Activated CD8-positive, alpha-beta T cell treated with anti-CD3 and anti-CD28 coated beads, Interleukin-2, amount 10 ng/mL, durations not matched to agents 7 days and 5 days (primary cell): Measurements from ENCODE around the gene SPPL3. TPM values are rescaled to one million over a fixed set of nuclear protein-coding genes. Genes with fewer than 3 reads are reported as not detected.
"Not testable (repeated sequence)": the region's sequence is repeated elsewhere in the genome, so short reads cannot be mapped to it uniquely, and the experiment has no call there.

Source experiments
- ATAC-seq: fragments of 150-1000 bp; cut with Tn5 transposase; one replicate; pipeline ENCODE4 v1.10.0; 2021; ENCODE audit warnings: moderate library complexity
- CTCF ChIA-PET: fragments of 350-600 bp; sonication (Branson Sonifier 250); formaldehyde crosslinking; loops from one replicate; lab custom pipeline; 2021; ENCODE audit warnings: antibody characterized with exemption; lab: Charles Lee
- POLR2A ChIA-PET: fragments of 350-600 bp; sonication (Branson Sonifier 250); formaldehyde crosslinking; loops from one replicate; lab custom pipeline; 2021; ENCODE audit warnings: antibody characterized with exemption; lab: Charles Lee
- DNase-seq: peaks from one replicate; pipeline ENCODE4 v3.0.0-alpha.2; 2020
- H3K27ac Mint-ChIP-seq: one replicate; pipeline ENCODE4 v1.8.0; 2021; ENCODE audit warnings: mild to moderate bottlenecking, mixed read lengths
- H3K27me3 Mint-ChIP-seq: one replicate; pipeline ENCODE4 v1.8.0; 2021; ENCODE audit warnings: low read depth, mixed read lengths
- H3K36me3 Mint-ChIP-seq: one replicate; pipeline ENCODE4 v1.8.0; 2021; ENCODE audit warnings: low read depth, mixed read lengths
- H3K4me1 Mint-ChIP-seq: one replicate; pipeline ENCODE4 v1.8.0; 2021; ENCODE audit warnings: low read depth, mixed read lengths
- H3K4me3 Mint-ChIP-seq: one replicate; pipeline ENCODE4 v1.8.0; 2021; ENCODE audit warnings: mild to moderate bottlenecking, mixed read lengths
- H3K9me3 Mint-ChIP-seq: one replicate; pipeline ENCODE4 v1.8.0; 2022; ENCODE audit warnings: mixed read lengths; ENCODE audit not compliant: insufficient read depth
- total RNA-seq, 2 experiments: library from RNA; stranded (reverse); gene quantifications; one replicate each; pipeline ENCODE4 v1.2.3, GENCODE V29; 2021

The SPPL3 gene
- total RNA-seq, 2 experiments from 2014 or later, result 23.3 to 27.8 TPM

- ChIA-PET CTCF (interaction anchor here (0.7 kb wide), 1 partner anchor 13 kb away, joined by 3 read pairs; no protein-coding TSS in a partner anchor), POLR2A (no interaction called here)
- H3K36me3 Mint-ChIP-seq, result no peaks in the 10 kb centered on the region
- H3K9me3 Mint-ChIP-seq, result peaks cover 10% of the 10 kb centered on the region
- no peak overlapping the region for H3K4me3 Mint-ChIP-seq
- no peak overlapping the region for H3K27ac Mint-ChIP-seq
- no peaks in the 10 kb centered on the region for H3K27me3 Mint-ChIP-seq
- no peaks in the 10 kb centered on the region for H3K4me1 Mint-ChIP-seq
- no peak for DNase-seq
- no peak for ATAC-seq
Measured at GRCh38 chr12:120917748-120918147, 13.6 kb upstream of the SPPL3 start.

DNA sequence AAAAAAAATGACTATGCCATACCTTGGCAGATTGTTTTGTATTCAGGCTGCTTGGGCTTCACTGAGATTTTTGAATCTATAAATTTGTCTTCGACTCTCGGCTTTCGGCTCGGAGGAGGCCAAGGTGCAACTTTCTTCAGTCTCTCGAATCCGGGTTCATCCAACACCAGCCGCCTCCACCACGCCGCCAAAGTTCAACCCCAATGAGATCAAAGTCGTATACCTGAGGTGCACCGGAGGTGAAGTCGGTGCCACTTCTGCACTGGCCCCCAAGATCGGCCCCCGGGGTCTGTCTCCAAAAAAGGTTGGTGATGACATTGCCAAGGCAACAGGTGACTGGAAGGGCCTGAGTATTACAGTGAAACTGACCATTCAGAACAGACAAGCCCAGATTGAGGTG, 12.4 kb upstream of the SPPL3 start:
- no peaks in the 10 kb centered on the region for H3K27me3 Mint-ChIP-seq
- ChIA-PET POLR2A (no interaction called here), CTCF (no interaction called here)
- H3K27ac Mint-ChIP-seq, result no peak overlapping the region
- DNase-seq, result no peak
- ATAC-seq, result no peak
- H3K36me3 Mint-ChIP-seq, result no peaks in the 10 kb centered on the region
- peaks cover 10% of the 10 kb centered on the region for H3K9me3 Mint-ChIP-seq
- no peak overlapping the region for H3K4me3 Mint-ChIP-seq
- no peaks in the 10 kb centered on the region for H3K4me1 Mint-ChIP-seq

DNA sequence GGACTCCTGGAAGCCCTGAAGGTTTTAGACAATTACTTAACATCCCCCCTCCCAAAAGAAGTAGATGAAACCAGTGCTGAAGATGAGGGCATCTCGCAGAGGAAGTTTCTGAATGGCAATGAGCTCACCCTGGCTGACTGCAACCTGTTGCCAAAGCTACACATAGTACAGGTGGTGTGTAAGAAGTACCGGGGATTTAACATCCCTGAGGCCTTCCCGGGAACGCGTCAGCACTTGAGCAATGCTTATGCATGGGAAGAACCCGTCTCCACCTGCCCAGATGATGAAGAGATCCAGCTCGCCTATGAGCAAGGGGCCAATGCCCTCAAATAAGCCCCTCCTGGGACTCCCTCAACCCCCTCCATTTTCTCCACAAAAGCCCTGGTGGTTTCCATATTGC, 10.6 kb upstream of the SPPL3 start:
- no peaks in the 10 kb centered on the region for H3K27me3 Mint-ChIP-seq
- DNase-seq, result no peak
- H3K4me1 Mint-ChIP-seq, result no peaks in the 10 kb centered on the region
- no peak overlapping the region for H3K27ac Mint-ChIP-seq
- peaks cover 10% of the 10 kb centered on the region for H3K9me3 Mint-ChIP-seq
- H3K36me3 Mint-ChIP-seq, result no peaks in the 10 kb centered on the region
- ATAC-seq, result no peak
- no peak overlapping the region for H3K4me3 Mint-ChIP-seq
- ChIA-PET CTCF (no interaction called here), POLR2A (interaction anchor here (0.6 kb wide), 1 partner anchor 11 kb away, joined by 3 read pairs; the partner anchor contains the start of gene SPPL3)

DNA sequence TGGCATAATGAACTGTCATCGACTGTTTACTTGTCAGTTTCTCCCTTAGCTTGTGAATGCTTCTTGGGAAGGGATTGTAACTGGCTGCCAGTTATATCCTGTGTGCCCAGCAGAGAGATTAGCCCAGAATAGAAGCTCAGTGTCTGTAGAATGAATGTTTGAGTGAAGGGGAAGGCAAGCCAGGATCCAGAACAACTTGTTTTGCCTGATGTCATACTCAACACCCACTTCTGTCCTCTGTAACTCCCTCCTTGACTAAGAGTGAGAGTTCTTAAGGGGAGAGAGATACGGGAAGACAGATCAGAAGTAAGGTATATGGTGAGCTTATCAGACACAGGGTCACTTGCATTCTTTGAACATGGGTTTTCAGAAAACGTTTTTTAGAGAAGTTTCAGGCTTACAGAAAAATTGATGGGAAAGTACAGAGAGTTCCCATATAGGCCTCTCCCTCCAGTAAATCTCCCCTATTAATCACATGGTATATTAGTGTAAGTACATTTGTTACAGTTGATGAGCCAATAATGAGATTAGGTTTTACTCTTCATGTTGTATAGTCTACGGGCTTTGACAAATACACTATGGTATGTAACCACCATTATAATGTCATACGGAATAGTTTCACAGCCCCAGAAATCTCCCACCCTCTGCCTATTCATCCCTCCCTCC, 5.6 kb upstream of the SPPL3 start:
- Mint-ChIP-seq H3K27me3 (peaks cover 2% of the 10 kb centered on the region), H3K4me3 (no peak overlapping the region), H3K9me3 (no peaks in the 10 kb centered on the region), H3K4me1 (peaks cover 2% of the 10 kb centered on the region), H3K27ac (no peak overlapping the region), H3K36me3 (no peaks in the 10 kb centered on the region)
- CTCF ChIA-PET, result interaction anchor here (0.8 to 1.7 kb wide), 3 partner anchors 24 to 62 kb away, joined by 3 to 4 read pairs (median 4); no protein-coding TSS in a partner anchor
- POLR2A ChIA-PET, result no interaction called here
- ATAC-seq, result no peak
- DNase-seq, result no peak

DNA sequence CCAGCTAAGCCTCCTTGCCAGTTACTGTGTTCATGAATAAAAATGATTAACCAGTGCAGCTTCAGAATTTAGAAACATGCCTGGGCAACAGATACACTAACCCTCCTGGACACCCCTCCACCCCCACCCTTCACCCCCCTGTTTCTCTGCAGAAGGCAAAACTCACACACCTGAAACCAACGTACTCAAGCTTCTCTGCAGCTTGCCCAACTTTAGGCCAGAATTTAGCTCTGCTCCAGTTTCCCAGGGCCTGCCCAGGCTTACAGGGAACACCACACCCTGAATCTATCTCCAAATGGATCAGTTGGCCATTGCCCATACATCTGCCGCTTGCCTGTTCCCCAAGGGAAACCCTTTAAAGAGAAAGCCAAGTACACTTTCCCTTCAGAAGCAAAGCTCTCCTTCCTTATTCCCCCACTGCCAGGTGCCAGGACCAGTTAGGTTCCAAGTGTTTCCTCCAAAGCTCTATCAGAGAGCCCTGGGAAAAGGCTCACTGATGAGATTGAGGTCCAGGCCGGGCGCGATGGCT, 1.8 kb upstream of the SPPL3 start:
- ATAC-seq (no peak), DNase-seq (no peak)
- H3K4me3 Mint-ChIP-seq, result no peak overlapping the region
- ChIA-PET CTCF (no interaction called here), POLR2A (interaction anchor here (2.3 to 5.4 kb wide), 2 partner anchors 18 to 28 kb away, joined by 5 to 50 read pairs; no protein-coding TSS in a partner anchor)
- no peak overlapping the region for H3K27ac Mint-ChIP-seq
- H3K9me3 Mint-ChIP-seq, result no peaks in the 10 kb centered on the region
- H3K27me3 Mint-ChIP-seq, result peaks cover 2% of the 10 kb centered on the region
- peaks cover 4% of the 10 kb centered on the region for H3K36me3 Mint-ChIP-seq
- H3K4me1 Mint-ChIP-seq, result peaks cover 27% of the 10 kb centered on the region

- Mint-ChIP-seq H3K4me3 (peak overlapping the region; percentile 99), H3K27me3 (no peaks in the 10 kb centered on the region), H3K9me3 (no peaks in the 10 kb centered on the region), H3K4me1 (peaks cover 30% of the 10 kb centered on the region), H3K27ac (peak overlapping the region; percentile 96), H3K36me3 (peaks cover 14% of the 10 kb centered on the region)
- POLR2A ChIA-PET, result interaction anchor here (0.7 to 5.4 kb wide), 10 partner anchors 11 to 612 kb away, joined by 3 to 50 read pairs (median 3); partner anchors contain the start of gene RNU4-2
- CTCF ChIA-PET, result interaction anchor here (0.7 to 2.4 kb wide), 8 partner anchors 13 to 320 kb away, joined by 3 to 16 read pairs (median 4); no protein-coding TSS in a partner anchor
- ATAC-seq, result peak; percentile 71
- DNase-seq, result peak; percentile 77
Measured at GRCh38 chr12:120903412-120904196, 554 bp downstream of the SPPL3 start.

DNA sequence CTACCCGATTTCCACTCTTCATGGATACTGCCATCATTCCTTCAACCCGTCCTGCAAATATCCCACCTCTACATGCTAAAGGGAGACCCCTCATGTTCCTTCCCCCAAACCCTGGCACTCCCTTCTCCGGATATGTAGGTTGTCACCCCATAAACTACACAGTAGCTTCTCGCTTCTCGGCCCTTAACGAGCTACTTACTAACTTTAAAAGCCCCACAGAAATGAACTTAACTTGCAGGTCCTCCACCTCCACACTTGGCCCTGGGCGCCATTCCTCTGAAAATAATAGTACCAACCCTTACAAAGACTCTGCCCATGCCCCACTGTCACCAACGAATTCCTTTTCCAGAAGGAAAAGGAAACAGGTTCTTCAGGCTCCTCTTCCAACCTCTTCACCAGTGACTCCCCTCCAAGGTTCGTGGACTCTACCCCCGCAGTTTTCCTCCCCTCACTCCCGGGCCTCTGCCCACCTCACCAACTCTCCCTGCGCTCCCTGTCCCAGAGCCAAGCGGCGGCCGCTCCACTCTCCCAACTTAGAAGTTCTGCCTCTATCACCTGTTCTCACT, 1.2 kb downstream of the SPPL3 start:
- Mint-ChIP-seq H3K36me3 (peaks cover 17% of the 10 kb centered on the region), H3K27me3 (no peaks in the 10 kb centered on the region), H3K4me3 (peak overlapping the region; percentile 99), H3K4me1 (peaks cover 33% of the 10 kb centered on the region), H3K27ac (peak overlapping the region; percentile 96), H3K9me3 (no peaks in the 10 kb centered on the region)
- no peak for ATAC-seq
- ChIA-PET CTCF (interaction anchor here (0.7 to 2.4 kb wide), 11 partner anchors 11 to 320 kb away, joined by 3 to 16 read pairs (median 4); no protein-coding TSS in a partner anchor), POLR2A (interaction anchor here (0.5 to 5.4 kb wide), 7 partner anchors 9 to 320 kb away, joined by 3 to 50 read pairs (median 3); no protein-coding TSS in a partner anchor)
- no peak for DNase-seq

DNA sequence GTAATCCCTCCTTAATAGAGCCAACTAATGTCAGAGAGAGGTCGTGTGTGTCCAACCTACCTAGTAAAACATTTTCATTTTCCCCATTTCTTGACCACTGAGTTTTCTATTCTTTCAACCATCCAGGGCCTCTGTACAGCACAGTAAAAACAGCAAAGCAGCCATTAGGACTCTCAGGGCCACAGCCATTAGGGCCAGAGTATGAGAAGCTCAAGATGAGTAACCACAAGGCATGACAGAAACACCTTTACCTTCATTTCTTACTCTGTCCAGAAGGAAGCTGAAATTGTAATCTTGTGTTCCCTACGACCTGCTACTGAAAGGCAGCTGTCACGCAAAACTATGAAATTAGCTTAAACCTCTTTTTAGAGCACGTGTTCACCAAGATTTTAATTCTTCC, 2.3 kb downstream of the SPPL3 start:
- DNase-seq, result no peak
- CTCF ChIA-PET, result interaction anchor here (1.3 to 2.4 kb wide), 4 partner anchors 15 to 71 kb away, joined by 4 to 16 read pairs (median 8); no protein-coding TSS in a partner anchor
- ATAC-seq, result no peak
- Mint-ChIP-seq H3K27me3 (no peaks in the 10 kb centered on the region), H3K4me1 (peaks cover 35% of the 10 kb centered on the region), H3K36me3 (peaks cover 20% of the 10 kb centered on the region), H3K4me3 (peak overlapping the region; percentile 6), H3K27ac (no peak overlapping the region), H3K9me3 (no peaks in the 10 kb centered on the region)
- POLR2A ChIA-PET, result interaction anchor here (5.4 kb wide), 1 partner anchor 14 kb away, joined by 50 read pairs; no protein-coding TSS in a partner anchor

DNA sequence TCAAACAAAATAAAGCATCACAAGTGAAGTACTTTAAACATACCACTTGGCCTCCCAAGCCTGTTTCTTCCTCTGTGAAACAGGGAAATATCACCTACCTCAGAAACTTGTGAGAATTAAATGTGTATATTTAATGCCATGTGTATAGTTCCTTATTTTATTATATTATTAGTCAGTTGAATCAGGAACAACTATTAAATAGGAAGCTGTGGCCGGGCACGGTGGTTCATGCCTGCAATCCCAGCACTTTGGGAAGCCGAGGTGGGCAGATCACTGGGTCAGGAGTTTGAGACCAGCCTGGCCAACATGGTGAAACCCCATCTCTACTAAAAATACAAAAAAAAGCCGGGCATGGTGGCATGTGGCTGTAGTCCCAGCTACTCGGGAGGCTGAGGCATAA, 3.1 kb downstream of the SPPL3 start:
- not testable (repeated sequence) for ATAC-seq, DNase-seq, H3K27ac Mint-ChIP-seq, H3K9me3 Mint-ChIP-seq, H3K4me3 Mint-ChIP-seq, H3K27me3 Mint-ChIP-seq
- ChIA-PET POLR2A (interaction anchor here (5.4 kb wide), 1 partner anchor 13 kb away, joined by 50 read pairs; no protein-coding TSS in a partner anchor), CTCF (interaction anchor here (2.2 to 2.4 kb wide), 2 partner anchors 15 to 71 kb away, joined by 9 to 16 read pairs; no protein-coding TSS in a partner anchor)
- Mint-ChIP-seq H3K36me3 (peaks cover 23% of the 10 kb centered on the region), H3K4me1 (peaks cover 40% of the 10 kb centered on the region)

- DNase-seq (no peak), ATAC-seq (no peak)
- H3K4me3 Mint-ChIP-seq, result no peak overlapping the region
- no peaks in the 10 kb centered on the region for H3K27me3 Mint-ChIP-seq
- H3K27ac Mint-ChIP-seq, result no peak overlapping the region
- CTCF ChIA-PET, result interaction anchor here (1.6 kb wide), 1 partner anchor 9 kb away, joined by 4 read pairs; no protein-coding TSS in a partner anchor
- H3K36me3 Mint-ChIP-seq, result peaks cover 28% of the 10 kb centered on the region
- no peaks in the 10 kb centered on the region for H3K9me3 Mint-ChIP-seq
- peaks cover 36% of the 10 kb centered on the region for H3K4me1 Mint-ChIP-seq
- POLR2A ChIA-PET, result no interaction called here
Measured at GRCh38 chr12:120895532-120895931, 8.6 kb downstream of the SPPL3 start.

GRCh38 chr12:120892265-120892664, 11.9 kb downstream of the SPPL3 start:
- CTCF ChIA-PET, result interaction anchor here (1.4 kb wide), 1 partner anchor 10 kb away, joined by 5 read pairs; no protein-coding TSS in a partner anchor
- Mint-ChIP-seq H3K27me3 (no peaks in the 10 kb centered on the region), H3K36me3 (peaks cover 12% of the 10 kb centered on the region), H3K4me1 (peaks cover 36% of the 10 kb centered on the region), H3K4me3 (no peak overlapping the region), H3K9me3 (no peaks in the 10 kb centered on the region), H3K27ac (no peak overlapping the region)
- ATAC-seq (no peak), DNase-seq (no peak)
- POLR2A ChIA-PET, result no interaction called here
